GM19395 (cell line): ENCODE results near the gene FRAS1.

Experiments
- ATAC-seq: cut with Tn5 transposase; IDR thresholded peaks from one replicate; pipeline ENCODE4 v1.9.1; 2021; ENCODE audit warnings: mild to moderate bottlenecking, moderate library complexity; ENCODE audit not compliant: unreplicated experiment

The FRAS1 gene

DNA sequence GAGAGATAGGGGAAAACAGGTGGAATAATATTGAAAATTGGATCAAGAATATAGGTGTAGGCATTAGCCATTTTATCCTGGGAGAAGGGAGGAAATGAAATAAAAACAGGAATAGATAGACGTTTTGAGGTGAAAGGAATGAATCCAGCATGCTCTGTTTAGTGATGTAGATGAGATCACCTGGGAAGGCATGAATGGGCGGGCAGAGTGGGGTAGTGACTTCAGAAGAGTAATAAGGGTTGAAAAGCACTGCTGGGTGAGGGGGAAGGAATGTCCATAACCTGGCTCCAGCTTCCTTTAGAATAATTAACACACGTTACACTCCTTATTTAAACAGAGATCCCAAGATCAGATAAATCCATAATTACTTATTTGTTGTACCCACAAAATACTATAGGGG lies 303.3 kb downstream of the FRAS1 start:
- ATAC-seq = no peak

DNA sequence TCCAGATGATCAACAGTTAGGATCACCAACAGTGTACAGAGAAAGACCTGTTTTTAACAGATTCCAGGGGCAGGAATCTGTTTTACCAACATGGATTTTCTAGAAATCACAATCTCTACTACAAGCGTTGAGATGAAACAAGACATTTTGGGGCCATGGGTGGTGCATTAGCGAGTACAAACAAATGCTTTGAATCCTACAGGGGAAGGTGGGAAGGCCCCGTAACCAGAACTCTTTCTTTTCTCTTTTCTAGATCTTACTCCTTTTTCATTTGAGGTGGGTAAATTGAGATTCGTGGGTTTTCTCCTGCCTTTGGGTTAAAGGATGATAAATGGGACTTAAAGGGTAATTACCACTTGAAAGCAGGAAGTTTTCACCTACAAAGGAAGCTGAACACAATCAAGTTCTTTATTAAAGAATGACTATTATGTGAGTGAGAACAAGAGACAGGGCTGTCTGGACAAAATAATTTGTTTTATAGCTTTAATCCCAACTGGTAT lies 304.5 kb downstream of the FRAS1 start:
- ATAC-seq = no peak

GRCh38 chr4:78362310-78362709 lies 305.2 kb downstream of the FRAS1 start:
- ATAC-seq = no peak

DNA sequence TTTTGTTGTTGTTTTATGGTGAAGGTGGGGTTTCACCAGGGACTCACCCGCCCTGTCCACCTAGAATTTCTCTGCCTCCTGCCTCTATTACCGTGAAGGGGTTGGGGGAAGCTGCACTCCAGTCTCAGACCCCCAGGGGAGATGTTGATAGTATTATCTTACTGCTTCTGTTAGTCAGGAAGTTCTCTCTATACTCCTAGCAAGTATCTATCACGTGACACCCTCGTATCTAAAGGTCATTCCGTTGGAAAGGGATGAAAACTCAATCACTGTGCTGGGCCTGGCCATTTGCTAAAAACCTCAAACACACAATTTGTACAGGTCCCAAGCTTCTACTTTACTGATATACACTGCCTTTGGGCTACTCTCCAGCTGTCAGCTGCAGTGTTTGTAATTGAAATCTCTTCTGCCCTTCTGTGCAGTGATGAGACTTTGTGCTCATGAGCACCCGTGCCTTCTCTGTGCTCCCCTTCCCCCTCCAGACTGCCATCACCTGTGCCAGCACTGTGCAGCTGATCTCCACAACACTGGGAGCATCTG lies 306.0 kb downstream of the FRAS1 start:
- no peak for ATAC-seq

DNA sequence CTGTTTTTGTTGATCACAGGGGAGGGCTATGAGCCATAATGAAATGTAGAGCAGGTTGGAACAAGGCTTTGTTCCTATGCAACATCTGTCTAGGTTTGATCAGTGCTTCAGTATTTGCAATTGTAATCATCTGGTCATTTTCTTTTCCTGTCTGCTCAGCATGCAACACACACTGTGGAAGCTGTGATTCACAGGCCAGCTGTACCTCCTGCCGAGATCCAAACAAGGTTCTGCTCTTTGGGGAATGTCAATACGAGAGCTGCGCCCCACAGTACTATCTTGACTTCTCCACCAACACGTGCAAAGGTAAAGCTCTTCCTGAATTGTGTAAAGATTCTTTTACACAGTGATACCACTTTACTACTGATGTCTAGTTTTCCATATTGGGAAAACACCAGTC lies 312.6 kb downstream of the FRAS1 start:
- ATAC-seq = no peak

GRCh38 chr4:78370631-78371372 lies 313.7 kb downstream of the FRAS1 start:
- ATAC-seq = no peak

DNA sequence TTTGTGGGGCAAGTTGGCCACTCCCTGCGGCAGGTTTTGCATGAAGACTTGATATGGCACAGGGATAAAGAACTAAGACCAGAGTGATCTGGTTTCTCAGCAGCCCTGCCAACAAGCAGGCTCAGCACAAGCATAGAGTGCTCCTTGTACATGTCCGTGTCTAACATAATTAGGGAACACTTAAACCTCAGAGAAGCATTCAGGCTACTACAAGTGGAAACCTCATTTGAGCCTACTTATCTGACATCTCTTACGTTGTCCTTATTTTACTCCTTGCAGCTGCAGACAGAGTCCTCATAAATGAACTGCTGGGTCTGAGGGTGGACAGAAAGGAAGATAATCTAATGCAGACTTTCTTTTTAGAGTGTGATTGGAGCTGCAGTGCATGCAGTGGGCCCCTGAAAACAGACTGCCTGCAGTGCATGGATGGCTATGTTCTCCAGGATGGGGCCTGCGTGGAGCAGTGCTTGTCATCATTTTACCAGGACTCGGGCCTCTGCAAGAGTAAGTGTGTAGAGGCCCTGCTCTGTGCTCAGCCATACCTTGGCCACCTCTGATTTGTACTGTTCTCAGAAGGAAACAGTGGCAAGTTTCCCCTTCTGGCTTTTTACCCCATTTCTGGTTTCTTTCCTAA lies 315.3 kb downstream of the FRAS1 start:
- ATAC-seq = no peak

- no peak for ATAC-seq
Measured at GRCh38 chr4:78377555-78377954, 320.4 kb downstream of the FRAS1 start.

GRCh38 chr4:78379040-78379439 lies 321.9 kb downstream of the FRAS1 start:
- no peak for ATAC-seq

- ATAC-seq = no peak
Measured at GRCh38 chr4:78379991-78380729, 323.0 kb downstream of the FRAS1 start.

GRCh38 chr4:78386679-78387078 lies 329.6 kb downstream of the FRAS1 start:
- no peak for ATAC-seq

DNA sequence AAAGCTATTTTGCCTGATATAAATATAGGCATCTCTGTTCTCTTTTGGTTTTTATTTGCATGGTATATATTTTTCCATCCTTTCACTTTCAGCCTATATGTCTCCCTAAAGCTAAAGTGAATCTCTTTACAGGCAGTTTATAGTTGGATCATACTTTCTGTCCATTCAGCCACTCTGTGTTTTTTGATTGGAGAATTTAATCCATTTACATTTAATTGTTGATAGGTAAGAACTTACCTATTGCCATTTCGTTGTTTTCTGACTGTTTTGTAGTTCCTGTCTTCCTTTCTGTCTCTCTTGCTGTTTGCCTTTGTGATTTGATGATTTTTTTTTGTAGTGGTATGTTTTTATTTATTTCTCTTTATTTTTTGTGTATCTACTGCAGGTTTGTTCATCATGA lies 338.5 kb downstream of the FRAS1 start:
- no peak for ATAC-seq

DNA sequence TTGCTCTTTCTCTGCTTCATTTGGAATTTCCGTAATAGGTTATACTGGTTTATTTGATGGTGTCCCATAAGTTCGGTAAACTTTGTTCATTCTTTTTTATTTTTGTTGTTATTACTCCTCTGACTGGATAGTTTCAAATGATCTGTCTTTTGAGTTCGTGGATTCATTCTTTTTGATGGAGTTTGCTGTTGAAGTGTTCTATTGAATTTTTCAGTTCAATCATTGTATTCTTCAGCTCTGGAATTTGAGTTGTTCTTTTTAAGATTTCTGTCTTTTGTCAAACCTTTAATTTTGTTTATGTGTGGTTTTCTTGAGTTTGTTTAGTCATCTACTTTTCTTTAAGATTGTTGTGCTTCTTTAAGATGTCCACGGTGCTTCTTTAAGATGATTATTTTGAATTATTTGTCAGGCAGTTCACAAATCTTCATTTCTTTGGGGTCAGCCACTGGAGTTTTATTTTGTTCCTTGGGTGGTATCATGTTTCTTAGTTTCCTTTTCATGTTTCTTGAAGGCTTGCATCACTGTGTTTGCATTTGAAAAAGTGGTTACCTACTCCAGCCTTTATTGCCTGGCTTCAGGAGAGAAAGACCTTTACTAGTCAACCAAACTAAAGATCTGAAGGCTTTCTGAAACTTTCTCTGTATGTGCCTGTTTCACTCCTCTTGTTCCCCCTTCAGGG lies 339.6 kb downstream of the FRAS1 start:
- ATAC-seq = no peak

DNA sequence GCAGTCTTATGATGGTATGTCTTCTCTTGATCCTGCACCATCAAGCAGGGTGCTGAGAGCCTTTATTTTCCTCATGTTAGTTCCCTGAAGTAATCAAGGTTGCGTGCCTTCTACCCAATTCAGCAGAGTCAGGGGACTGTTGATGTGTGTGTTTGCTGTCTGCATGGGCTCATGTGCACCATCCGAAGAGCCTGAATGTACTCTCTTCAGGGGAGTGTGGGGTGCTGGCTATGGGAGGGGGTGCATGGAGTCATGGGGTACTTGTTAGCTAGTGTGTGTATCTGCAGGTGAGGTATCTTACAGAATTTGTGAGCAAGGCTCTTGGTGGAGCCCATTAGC lies 340.1 kb downstream of the FRAS1 start:
- no peak for ATAC-seq

DNA sequence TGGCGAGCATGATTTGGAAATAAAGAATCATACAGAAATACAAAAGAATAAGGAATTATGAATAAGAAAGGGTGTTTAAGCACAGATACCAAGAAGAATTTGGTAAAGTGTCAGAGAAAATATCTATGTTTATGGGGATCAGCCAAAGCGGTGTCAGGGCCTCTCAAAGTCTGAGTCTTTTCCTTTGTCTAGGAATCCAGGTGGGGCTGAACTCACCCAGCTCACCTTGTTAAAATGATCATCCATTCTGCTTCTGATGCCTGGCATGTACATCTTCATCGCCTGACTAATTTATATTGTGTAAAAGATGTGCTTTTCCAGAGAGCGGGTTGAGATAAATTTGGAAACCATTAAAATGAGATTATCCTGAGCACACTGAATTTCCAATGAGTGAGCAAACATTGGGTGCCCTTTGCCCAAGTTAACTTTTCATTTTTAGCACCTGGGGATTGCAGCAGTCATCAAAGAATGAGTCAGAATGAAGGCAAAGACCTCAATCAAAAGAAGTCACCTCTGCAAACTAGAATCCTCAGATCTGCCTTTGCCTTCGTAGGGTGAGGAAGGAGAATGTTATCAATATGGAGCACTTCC lies 352.6 kb downstream of the FRAS1 start:
- ATAC-seq = no peak

DNA sequence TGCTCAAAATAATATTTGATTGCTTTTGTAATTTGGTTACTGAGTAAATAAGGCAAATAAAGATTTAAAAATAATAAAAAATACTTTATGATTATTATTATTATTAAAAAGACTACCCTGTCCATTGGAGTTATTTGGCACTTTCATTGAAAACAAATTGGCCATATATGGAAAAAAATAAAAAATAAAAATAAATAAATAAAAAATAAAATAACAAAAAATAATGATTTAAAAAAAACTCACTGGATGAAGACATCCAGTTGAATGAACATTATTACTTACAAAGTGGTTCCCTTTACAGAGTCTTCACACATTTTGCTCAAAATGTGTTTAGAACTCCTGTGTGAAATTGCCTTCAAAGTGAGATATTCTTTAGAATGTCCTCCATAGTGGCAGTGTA lies 353.1 kb downstream of the FRAS1 start:
- ATAC-seq = no peak

GRCh38 chr4:78410676-78411075 lies 353.6 kb downstream of the FRAS1 start:
- no peak for ATAC-seq

GRCh38 chr4:78414116-78414515 lies 357.0 kb downstream of the FRAS1 start:
- ATAC-seq = no peak

GRCh38 chr4:78417603-78418002 lies 360.5 kb downstream of the FRAS1 start:
- no peak for ATAC-seq

DNA sequence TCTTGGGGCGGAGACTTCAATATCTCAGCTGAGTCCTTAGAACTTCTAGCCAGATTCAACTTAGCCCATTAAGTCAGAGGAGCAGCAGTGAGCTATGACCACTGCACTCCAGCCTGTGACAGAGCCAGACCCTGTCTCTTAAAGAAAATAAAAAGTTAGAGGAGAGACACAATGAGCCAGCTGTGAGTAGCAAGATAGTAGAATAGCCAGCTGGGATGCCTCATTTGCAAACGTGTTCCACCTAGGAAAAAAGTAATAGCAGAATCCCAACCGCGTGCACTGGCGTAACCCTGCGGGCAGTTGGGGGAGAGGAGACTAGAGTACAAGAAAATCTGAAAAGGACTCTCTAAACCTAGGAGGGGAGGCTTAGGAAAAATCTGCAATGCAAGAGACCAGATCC lies 361.3 kb downstream of the FRAS1 start:
- no peak for ATAC-seq

- ATAC-seq = no peak
Measured at GRCh38 chr4:78423790-78424189, 366.7 kb downstream of the FRAS1 start.
